ENCODE measurements around the gene PRTFDC1.

DNA sequence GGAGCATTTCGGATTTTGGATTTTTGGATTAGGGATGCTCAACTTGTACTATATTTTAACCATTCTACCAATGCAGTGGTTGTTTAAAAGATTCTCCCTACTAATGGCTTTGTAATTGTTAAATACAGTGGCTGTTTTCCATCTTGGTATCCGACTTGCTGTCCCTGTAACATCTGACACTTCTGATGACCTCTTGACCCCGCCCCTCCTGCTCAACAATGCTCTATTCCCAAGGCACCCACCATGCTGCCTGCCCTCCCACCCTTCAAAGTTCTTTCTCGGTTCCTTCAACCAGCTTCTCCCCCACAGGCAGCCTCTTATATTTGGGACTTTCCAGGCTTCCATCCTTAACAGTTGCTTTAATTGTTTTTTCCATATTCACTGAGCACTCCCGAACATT, 2.0 kb downstream of the PRTFDC1 start:
- TF ChIP-seq EZH2 (IDR thresholded peaks at IDR 0.05; ENCODE audit: insufficient read depth, poor library complexity, severe bottlenecking) = no peak
- TF ChIP-seq EZH2phosphoT487 (IDR thresholded peaks at IDR 0.05; ENCODE audit: insufficient read depth, low read depth) = no peak
